ENCODE results near the gene NSMCE4A.
"Not testable (repeated sequence)": the region's sequence is repeated elsewhere in the genome, so short reads cannot be mapped to it uniquely, and the experiment has no call there.

The NSMCE4A gene

GRCh38 chr10:122007415-122007814 lies 32.4 kb upstream of the NSMCE4A start:
- TF ChIP-seq, protein P1, sequence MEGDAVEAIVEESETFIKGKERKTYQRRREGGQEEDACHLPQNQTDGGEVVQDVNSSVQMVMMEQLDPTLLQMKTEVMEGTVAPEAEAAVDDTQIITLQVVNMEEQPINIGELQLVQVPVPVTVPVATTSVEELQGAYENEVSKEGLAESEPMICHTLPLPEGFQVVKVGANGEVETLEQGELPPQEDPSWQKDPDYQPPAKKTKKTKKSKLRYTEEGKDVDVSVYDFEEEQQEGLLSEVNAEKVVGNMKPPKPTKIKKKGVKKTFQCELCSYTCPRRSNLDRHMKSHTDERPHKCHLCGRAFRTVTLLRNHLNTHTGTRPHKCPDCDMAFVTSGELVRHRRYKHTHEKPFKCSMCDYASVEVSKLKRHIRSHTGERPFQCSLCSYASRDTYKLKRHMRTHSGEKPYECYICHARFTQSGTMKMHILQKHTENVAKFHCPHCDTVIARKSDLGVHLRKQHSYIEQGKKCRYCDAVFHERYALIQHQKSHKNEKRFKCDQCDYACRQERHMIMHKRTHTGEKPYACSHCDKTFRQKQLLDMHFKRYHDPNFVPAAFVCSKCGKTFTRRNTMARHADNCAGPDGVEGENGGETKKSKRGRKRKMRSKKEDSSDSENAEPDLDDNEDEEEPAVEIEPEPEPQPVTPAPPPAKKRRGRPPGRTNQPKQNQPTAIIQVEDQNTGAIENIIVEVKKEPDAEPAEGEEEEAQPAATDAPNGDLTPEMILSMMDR (IDR thresholded peaks at IDR 0.05) = no peak
- TF ChIP-seq ZFX (IDR thresholded peaks at IDR 0.05; ENCODE audit: borderline replicate concordance) = no peak
- no peak overlapping the region for H3K27ac ChIP-seq

- TF ChIP-seq, protein P1 (IDR thresholded peaks at IDR 0.05) = no peak
- TF ChIP-seq ZFX (IDR thresholded peaks at IDR 0.05; ENCODE audit: borderline replicate concordance) = no peak
- H3K27ac ChIP-seq = no peak overlapping the region
These were observed 26.7 kb upstream of the NSMCE4A start for GRCh38 chr10:122001698-122002097.

- TF ChIP-seq ZFX (IDR thresholded peaks at IDR 0.05; ENCODE audit: borderline replicate concordance) = no peak
- TF ChIP-seq, protein P1 (IDR thresholded peaks at IDR 0.05) = no peak
- no peak overlapping the region for H3K27ac ChIP-seq
These were observed 24.3 kb upstream of the NSMCE4A start for GRCh38 chr10:121999301-121999700.

DNA sequence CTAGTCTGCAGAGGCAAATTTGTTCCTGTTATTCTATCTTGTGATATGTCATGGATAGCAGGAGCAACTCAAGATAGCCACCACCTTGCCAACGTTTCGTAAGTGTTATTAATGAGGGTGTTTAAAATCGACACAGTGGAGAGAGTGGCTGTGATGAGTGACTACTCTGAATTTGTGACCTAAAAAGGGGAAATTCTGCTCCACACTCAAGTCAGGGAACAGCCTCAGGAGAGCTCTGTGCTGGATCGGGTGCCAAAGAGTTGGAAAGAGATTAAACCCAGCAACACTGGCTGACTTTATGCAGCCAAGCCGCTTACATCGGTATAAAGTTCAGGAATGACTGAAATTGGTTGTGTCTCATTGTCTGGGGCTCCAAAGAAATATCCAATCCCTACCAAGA lies 23.4 kb upstream of the NSMCE4A start:
- H3K27ac ChIP-seq = no peak overlapping the region
- TF ChIP-seq, protein P1 (IDR thresholded peaks at IDR 0.05) = no peak
- TF ChIP-seq ZFX (IDR thresholded peaks at IDR 0.05; ENCODE audit: borderline replicate concordance) = no peak

GRCh38 chr10:121994429-121994941 lies 19.5 kb upstream of the NSMCE4A start:
- no peak for TF ChIP-seq ZFX (IDR thresholded peaks at IDR 0.05; ENCODE audit: borderline replicate concordance)
- TF ChIP-seq, protein P1 (IDR thresholded peaks at IDR 0.05) = peak; percentile 36
- peak overlapping the region; percentile 87 for H3K27ac ChIP-seq

- H3K27ac ChIP-seq = not testable (repeated sequence)
These were observed 16.7 kb upstream of the NSMCE4A start for GRCh38 chr10:121991727-121992126.

DNA sequence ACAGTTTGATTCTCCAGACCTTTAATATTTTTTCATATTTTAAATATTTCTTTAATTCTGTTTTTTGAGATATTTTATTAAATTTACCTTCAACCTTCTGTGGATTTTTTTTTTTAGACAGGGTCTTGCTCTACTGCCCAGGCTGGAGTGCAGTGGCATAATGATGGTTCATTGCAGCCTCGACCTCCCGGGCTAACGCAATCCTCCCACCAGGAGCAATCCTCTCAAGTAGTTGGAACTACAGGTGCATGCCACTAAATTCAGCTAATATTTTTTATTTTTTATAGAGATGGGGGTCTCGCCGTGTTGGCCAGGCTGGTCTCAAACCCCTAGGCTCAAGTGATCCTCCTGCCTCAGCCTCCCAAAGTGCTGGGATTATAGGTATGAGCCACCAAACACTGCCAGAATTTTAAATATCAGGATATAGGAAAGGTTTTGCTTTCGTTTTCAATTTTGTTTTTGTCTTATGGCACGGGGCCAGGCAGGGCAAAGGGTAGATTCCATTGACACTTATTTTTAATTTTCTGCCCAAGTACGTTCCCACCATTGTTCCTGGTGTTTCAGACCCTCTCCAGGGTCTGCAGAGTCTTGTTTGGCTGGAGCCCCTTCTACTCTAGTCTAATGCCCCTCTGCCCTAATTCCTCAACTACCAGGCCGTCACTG lies 15.1 kb upstream of the NSMCE4A start:
- TF ChIP-seq, protein P1 (IDR thresholded peaks at IDR 0.05) = no peak
- TF ChIP-seq ZFX (IDR thresholded peaks at IDR 0.05; ENCODE audit: borderline replicate concordance) = no peak
- H3K27ac ChIP-seq = no peak overlapping the region
